OCI-LY3 (cell line): ENCODE results near the gene DTNBP1.
A peak's percentile ranks its signal among the peaks of the same experiment; 100 is the strongest.

ENCODE experiments used
- H2AFZ ChIP-seq: fragments of 200-600, 300-600 bp; shearing (Covaris generic); 2 replicates; pipeline ENCODE4 v1.6.0; 2014; ENCODE audit warnings: antibody characterized with exemption, low read depth, low read length
- H3K27ac ChIP-seq: fragments of 200-600, 300-600 bp; sonication (generic); 2 replicates; pipeline ENCODE4 v1.5.1; 2014; ENCODE audit warnings: mild to moderate bottlenecking, low read length, moderate library complexity, mixed read lengths
- H3K27me3 ChIP-seq: fragments of 200-600, 300-600 bp; sonication (generic); 2 replicates; pipeline ENCODE4 v1.6.1; 2014; ENCODE audit warnings: low read depth, low read length, mixed read lengths
- H3K36me3 ChIP-seq: fragments of 200-600, 300-600 bp; sonication (generic); replicated peaks from 2 replicates; pipeline ENCODE3; 2014; ENCODE audit warnings: low read depth, low read length, mixed read lengths
- H3K4me1 ChIP-seq: fragments of 300-600, 200-600 bp; sonication (generic); 2 replicates; pipeline ENCODE4 v1.6.1; 2014; ENCODE audit warnings: low read length, mixed read lengths
- H3K4me2 ChIP-seq: fragments of 200-600, 300-600 bp; sonication (generic); 2 replicates; pipeline ENCODE4 v1.6.1; 2014; ENCODE audit warnings: low read length, mixed read lengths
- H3K4me3 ChIP-seq: fragments of 300-600, 200-600 bp; sonication (generic); 2 replicates; pipeline ENCODE4 v1.5.1; 2014; ENCODE audit warnings: antibody characterized with exemption, mild to moderate bottlenecking, low read length, moderate library complexity
- H3K79me2 ChIP-seq: fragments of 300-600, 200-600 bp; shearing (Covaris generic); 2 replicates; pipeline ENCODE4 v1.6.1; 2014; ENCODE audit warnings: mild to moderate bottlenecking, low read length, mixed read lengths
- H3K9ac ChIP-seq: fragments of 300-600, 200-600 bp; shearing (Covaris generic); 2 replicates; pipeline ENCODE4 v1.6.0; 2014; ENCODE audit warnings: mild to moderate bottlenecking, low read length, moderate library complexity
- H3K9me3 ChIP-seq: fragments of 200-600, 300-600 bp; shearing (Covaris generic); 2 replicates; pipeline ENCODE4 v1.6.1; 2014; ENCODE audit warnings: low read length, mixed read lengths; ENCODE audit not compliant: insufficient read depth
- H4K20me1 ChIP-seq: fragments of 200-600, 300-600 bp; sonication (generic); 2 replicates; pipeline ENCODE4 v1.6.1; 2016; ENCODE audit warnings: low read length, mixed read lengths; ENCODE audit not compliant: insufficient read depth
- CTCF ChIP-seq: fragments of 200-600, 300-600 bp; sonication (generic); IDR thresholded peaks from 2 replicates; pipeline ENCODE4 v1.5.1; 2014; ENCODE audit warnings: antibody characterized with exemption, low read length, low read depth
- EZH2phosphoT487 ChIP-seq: fragments of 200-600 bp; shearing (Covaris generic); IDR thresholded peaks from 2 replicates; pipeline ENCODE4 v1.6.1; 2018; ENCODE audit warnings: antibody characterized with exemption, mixed run types, low read depth

The DTNBP1 gene, protein sequence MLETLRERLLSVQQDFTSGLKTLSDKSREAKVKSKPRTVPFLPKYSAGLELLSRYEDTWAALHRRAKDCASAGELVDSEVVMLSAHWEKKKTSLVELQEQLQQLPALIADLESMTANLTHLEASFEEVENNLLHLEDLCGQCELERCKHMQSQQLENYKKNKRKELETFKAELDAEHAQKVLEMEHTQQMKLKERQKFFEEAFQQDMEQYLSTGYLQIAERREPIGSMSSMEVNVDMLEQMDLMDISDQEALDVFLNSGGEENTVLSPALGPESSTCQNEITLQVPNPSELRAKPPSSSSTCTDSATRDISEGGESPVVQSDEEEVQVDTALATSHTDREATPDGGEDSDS

GRCh38 chr6:15662326-15663129 lies at the start of gene DTNBP1:
TSS of gene DTNBP1 (minus strand) at chr6:15663028. CDS start at chr6:15662869, 159 bp downstream.
- no peaks in the 10 kb centered on the region for H3K9me3 ChIP-seq
- H2AFZ ChIP-seq = peak within 1 kb of the TSS; percentile 49
- peaks cover 7% of the 10 kb centered on the region; the same call in 1 of the 2 replicates for H4K20me1 ChIP-seq
- H3K4me1 ChIP-seq = peaks cover 25% of the 10 kb centered on the region
- H3K9ac ChIP-seq = peak within 1 kb of the TSS; percentile 85
- H3K36me3 ChIP-seq = peaks cover 5% of the 10 kb centered on the region
- no peak for TF ChIP-seq EZH2phosphoT487
- no peak for TF ChIP-seq CTCF
- peaks cover 14% of the 10 kb centered on the region for H3K79me2 ChIP-seq
- peak within 1 kb of the TSS; percentile 54 for H3K27ac ChIP-seq
- no peaks in the 10 kb centered on the region for H3K27me3 ChIP-seq
- peak within 1 kb of the TSS; percentile 93 for H3K4me3 ChIP-seq
- H3K4me2 ChIP-seq = peak within 1 kb of the TSS; percentile 98

GRCh38 chr6:15709651-15710269 lies 46.9 kb upstream of the DTNBP1 start:
- Histone ChIP-seq H3K4me1 (no peaks in the 10 kb centered on the region), H3K36me3 (no peaks in the 10 kb centered on the region), H3K27me3 (no peaks in the 10 kb centered on the region), H4K20me1 (no peaks in the 10 kb centered on the region), H3K27ac (no peak overlapping the region), H3K9ac (no peak overlapping the region), H3K9me3 (no peaks in the 10 kb centered on the region), H2AFZ (no peak overlapping the region), H3K4me3 (no peak overlapping the region), H3K4me2 (no peak overlapping the region), H3K79me2 (no peaks in the 10 kb centered on the region)
- TF ChIP-seq EZH2phosphoT487 (no peak), CTCF (no peak)

- no peak for TF ChIP-seq EZH2phosphoT487
- no peak for TF ChIP-seq CTCF
- Histone ChIP-seq H3K36me3 (no peaks in the 10 kb centered on the region), H3K9ac (no peak overlapping the region), H3K79me2 (no peaks in the 10 kb centered on the region), H3K27me3 (no peaks in the 10 kb centered on the region), H3K9me3 (no peaks in the 10 kb centered on the region), H3K4me1 (no peaks in the 10 kb centered on the region), H3K4me3 (no peak overlapping the region), H4K20me1 (no peaks in the 10 kb centered on the region), H2AFZ (no peak overlapping the region), H3K27ac (no peak overlapping the region), H3K4me2 (no peak overlapping the region)
Measured at GRCh38 chr6:15708231-15708630, 45.4 kb upstream of the DTNBP1 start.

DNA sequence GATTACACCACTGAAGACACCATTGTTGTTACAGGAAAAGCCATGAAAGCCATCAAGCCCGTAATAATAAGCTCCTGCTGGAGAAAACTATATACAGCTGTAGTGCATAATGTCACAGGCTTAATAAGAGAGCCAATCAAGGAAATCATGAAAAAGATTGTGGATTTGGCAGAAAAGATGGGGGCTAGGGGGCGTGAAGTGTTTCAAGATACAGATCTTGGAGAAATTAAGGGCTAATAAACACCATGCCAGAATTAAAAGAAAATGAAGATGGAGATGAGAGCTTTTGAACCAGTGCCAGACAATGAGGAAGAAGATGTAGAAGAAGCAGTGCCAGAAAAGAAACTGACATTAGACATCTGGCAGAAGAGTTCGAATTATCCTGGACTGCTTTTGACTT lies 43.2 kb upstream of the DTNBP1 start:
- no peak overlapping the region for H3K4me2 ChIP-seq

More for the DNA sequence above, 43.2 kb upstream of the DTNBP1 start:
- H3K36me3 ChIP-seq = no peaks in the 10 kb centered on the region
- H3K27ac ChIP-seq = no peak overlapping the region
- H3K9me3 ChIP-seq = no peaks in the 10 kb centered on the region
- H3K4me3 ChIP-seq = no peak overlapping the region
- no peak overlapping the region for H3K9ac ChIP-seq
- no peaks in the 10 kb centered on the region for H3K4me1 ChIP-seq
- H3K27me3 ChIP-seq = no peaks in the 10 kb centered on the region
- H2AFZ ChIP-seq = no peak overlapping the region
- H3K79me2 ChIP-seq = no peaks in the 10 kb centered on the region
- TF ChIP-seq CTCF = no peak
- TF ChIP-seq EZH2phosphoT487 = no peak
- no peaks in the 10 kb centered on the region for H4K20me1 ChIP-seq
